HG02973 (cell line): Measurements from ENCODE around the gene LCE6A.

Source experiments
- ATAC-seq: cut with Tn5 transposase; IDR thresholded peaks from one replicate; pipeline ENCODE4 v1.9.1; 2021; ENCODE audit warnings: moderate library complexity; ENCODE audit not compliant: unreplicated experiment

LCE6A gene

GRCh38 chr1:152873495-152873894, 30.8 kb downstream of the LCE6A start:
- ATAC-seq, result no peak

GRCh38 chr1:152876827-152877226, 34.2 kb downstream of the LCE6A start:
- ATAC-seq, result no peak

- ATAC-seq, result no peak
These were observed 35.4 kb downstream of the LCE6A start, which contains the start of gene SMCP for GRCh38 chr1:152878042-152878441. SMCP (plus strand) TSS chr1:152878322; CDS start chr1:152884423, 6,101 bp downstream.

GRCh38 chr1:152879559-152880198, 37.0 kb downstream of the LCE6A start:
- ATAC-seq, result no peak

- no peak for ATAC-seq
These were observed 37.7 kb downstream of the LCE6A start for GRCh38 chr1:152880316-152880715.

DNA sequence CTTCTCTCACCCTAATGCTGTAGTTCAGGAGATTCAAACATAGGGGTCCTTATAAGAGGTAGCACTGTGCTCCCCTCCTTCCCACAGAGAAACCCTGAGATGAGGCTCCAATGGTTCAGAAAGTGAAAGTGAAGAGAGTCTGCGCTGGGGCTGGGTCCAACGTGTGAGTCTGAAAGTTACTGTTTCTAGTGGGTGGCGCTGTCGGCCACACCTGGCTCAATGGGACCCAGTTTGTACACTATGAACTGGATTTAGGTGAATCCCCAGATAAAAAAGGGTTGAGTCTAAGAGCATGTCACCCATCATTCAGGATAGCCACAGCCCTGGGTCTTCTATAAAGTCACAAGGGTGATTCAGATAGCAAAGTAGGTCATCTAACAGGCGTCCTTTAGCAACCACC, 38.3 kb downstream of the LCE6A start:
- no peak for ATAC-seq

- ATAC-seq, result no peak
These were observed 41.4 kb downstream of the LCE6A start for GRCh38 chr1:152884085-152884484.

DNA sequence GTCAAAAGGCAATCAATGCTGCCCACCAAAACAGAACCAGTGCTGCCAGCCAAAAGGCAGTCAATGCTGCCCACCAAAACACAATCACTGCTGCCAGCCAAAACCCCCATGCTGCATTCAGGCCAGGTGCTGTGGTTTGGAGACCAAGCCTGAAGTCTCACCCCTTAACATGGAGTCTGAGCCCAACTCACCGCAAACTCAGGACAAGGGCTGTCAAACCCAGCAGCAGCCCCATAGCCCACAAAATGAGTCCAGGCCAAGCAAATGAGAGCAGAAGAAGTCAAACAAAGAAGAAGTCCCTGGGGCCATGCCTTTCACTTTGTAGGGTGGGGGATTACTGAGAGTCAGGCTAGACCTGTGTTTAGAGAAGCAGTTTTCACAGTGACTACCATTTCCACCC, 41.9 kb downstream of the LCE6A start:
- ATAC-seq, result no peak

DNA sequence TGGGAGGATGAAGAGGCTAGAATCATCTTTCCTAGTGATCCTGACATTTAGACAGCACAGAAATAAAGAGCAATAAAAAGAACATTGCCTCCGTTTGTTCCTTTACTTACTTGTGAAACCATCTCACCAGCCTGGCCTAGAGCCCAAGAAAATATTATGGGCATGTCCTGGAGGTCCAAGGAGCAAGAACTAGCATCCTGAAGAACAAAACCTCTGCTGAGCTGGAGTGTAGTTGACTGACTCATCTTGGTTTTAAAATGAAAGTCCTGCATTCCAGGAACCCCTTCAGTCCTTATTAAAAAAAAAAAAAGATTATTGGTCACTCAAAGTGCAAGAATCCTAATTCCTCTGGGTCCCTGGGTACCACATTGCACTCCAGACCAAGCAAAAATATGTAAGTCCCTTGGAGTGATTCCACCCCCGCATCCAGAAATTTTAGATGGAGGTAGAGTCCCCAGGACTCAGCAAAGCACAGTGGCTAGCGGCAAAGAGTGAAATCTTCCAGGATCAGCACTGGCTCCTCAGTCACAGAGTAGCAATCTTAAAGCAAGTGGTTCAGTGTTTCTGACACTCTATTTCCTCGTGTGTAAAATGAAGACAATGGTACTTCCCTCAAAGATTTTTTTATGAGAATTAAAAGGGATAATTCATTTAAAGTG, 42.4 kb downstream of the LCE6A start:
- no peak for ATAC-seq

- no peak for ATAC-seq
These were observed 43.4 kb downstream of the LCE6A start for GRCh38 chr1:152886085-152886484.

GRCh38 chr1:152886758-152887409, 44.2 kb downstream of the LCE6A start:
- ATAC-seq, result no peak

- ATAC-seq, result no peak
These were observed 45.5 kb downstream of the LCE6A start for GRCh38 chr1:152888126-152888525.
